HepG2 (cell line): Measurements from ENCODE around the gene SERPINA6. TPM values are rescaled to one million over a fixed set of nuclear protein-coding genes. Genes with fewer than 3 reads are reported as not detected.

Source experiments
- CCAR2 ChIP-seq: fragments of 200-400 bp; formaldehyde crosslinking; optimal IDR thresholded peaks from 2 replicates; pipeline ENCODE3; 2018; ENCODE audit warnings: low read depth, mild to moderate bottlenecking, low read length, moderate library complexity
- CHD2 ChIP-seq: IDR thresholded peaks from 2 replicates; pipeline ENCODE4 v1.6.1; 2011; ENCODE audit warnings: low read depth, low read length, improper control_type of control experiment
- DMAP1 ChIP-seq: IDR thresholded peaks from 2 replicates; pipeline ENCODE4 v1.6.1; 2016
- POLR2AphosphoS5 ChIP-seq: IDR thresholded peaks from 2 replicates; pipeline ENCODE4 v1.6.1; 2012; ENCODE audit warnings: low read depth, low read length
- RARG ChIP-seq: sonication (generic); formaldehyde crosslinking; IDR thresholded peaks from 2 replicates; pipeline ENCODE4 v1.4.0; 2020; ENCODE audit warnings: low read depth, mild to moderate bottlenecking, missing genetic modification reagents
- SNRNP70 ChIP-seq: fragments of 200-400 bp; formaldehyde crosslinking; IDR thresholded peaks from 2 replicates; pipeline ENCODE4 v1.6.1; 2017; ENCODE audit warnings: mild to moderate bottlenecking, low read depth, low read length, moderate library complexity
- THAP11 ChIP-seq: IDR thresholded peaks from 2 replicates; pipeline ENCODE4 v1.6.1; 2016; ENCODE audit warnings: missing biosample characterization, missing genetic modification reagents
- ZFY ChIP-seq: sonication (generic); formaldehyde crosslinking; IDR thresholded peaks from 2 replicates; pipeline ENCODE4 v1.4.0; 2020; ENCODE audit warnings: missing genetic modification reagents
- ZNF768 ChIP-seq: sonication (generic); formaldehyde crosslinking; IDR thresholded peaks from 2 replicates; pipeline ENCODE4 v1.4.0; 2020; ENCODE audit warnings: missing genetic modification reagents
- polyA plus RNA-seq, 8 experiments: library from polyadenylated mRNA; depleted of rRNA in 3 of 8; stranded (reverse) in 7 of 8; unstranded in 1 of 8; fragments of >200 nt; fragmentation: Illumina TruSeq in 4 of 8; extraction: Trizol in 4 of 8; gene quantifications; 2 replicates each; pipeline versions ENCODE4 v1.2.1 to v1.2.3, GENCODE V29; 2011 to 2016; ENCODE audit warnings: low read depth in 4 of 8, missing spikeins in 1 of 8, mixed read lengths in 1 of 8; ENCODE audit not compliant: insufficient read depth in 1 of 8
- total RNA-seq, 5 experiments: library from RNA; depleted of rRNA; stranded (reverse); fragments of >200 nt; fragmentation: Illumina TruSeq; extraction: Trizol; gene quantifications; 2 replicates each; pipeline ENCODE4 v1.2.3, GENCODE V29; 2016; ENCODE audit warnings: low read depth in 1 of 5
- TF ChIP-seq, protein P1 (sequence below), 2 experiments: sonication (generic) in 1 of 2; formaldehyde crosslinking in 1 of 2; IDR thresholded peaks; 2 replicates each; pipeline versions ENCODE4 v1.6.1 to v1.9.0; 2014 to 2022; ENCODE audit warnings: antibody characterized with exemption in 1 of 2, borderline replicate concordance in 1 of 2, inconsistent platforms in 1 of 2, low read depth in 1 of 2, missing genetic modification reagents in 1 of 2
- TF ChIP-seq, protein P2 (sequence below): sonication (generic); formaldehyde crosslinking; IDR thresholded peaks from 2 replicates; pipeline ENCODE4 v1.5.0; 2020; ENCODE audit warnings: mild to moderate bottlenecking, missing genetic modification reagents
- TF ChIP-seq, protein P3 (sequence below): sonication (generic); formaldehyde crosslinking; IDR thresholded peaks from 2 replicates; pipeline ENCODE4 v1.5.1; 2020; ENCODE audit warnings: missing genetic modification reagents, mild to moderate bottlenecking, borderline replicate concordance
- TF ChIP-seq, protein P4 (sequence below): sonication (generic); formaldehyde crosslinking; IDR thresholded peaks from 2 replicates; pipeline ENCODE4 v1.8.0; 2022; ENCODE audit warnings: mild to moderate bottlenecking, missing genetic modification reagents, moderate library complexity

SERPINA6 gene
- total and polyA plus RNA-seq, 2 of the 13 experiments (the other 11 are each of a cell fraction or from before 2014, with no cell fraction given), result 260 to 333 TPM

DNA sequence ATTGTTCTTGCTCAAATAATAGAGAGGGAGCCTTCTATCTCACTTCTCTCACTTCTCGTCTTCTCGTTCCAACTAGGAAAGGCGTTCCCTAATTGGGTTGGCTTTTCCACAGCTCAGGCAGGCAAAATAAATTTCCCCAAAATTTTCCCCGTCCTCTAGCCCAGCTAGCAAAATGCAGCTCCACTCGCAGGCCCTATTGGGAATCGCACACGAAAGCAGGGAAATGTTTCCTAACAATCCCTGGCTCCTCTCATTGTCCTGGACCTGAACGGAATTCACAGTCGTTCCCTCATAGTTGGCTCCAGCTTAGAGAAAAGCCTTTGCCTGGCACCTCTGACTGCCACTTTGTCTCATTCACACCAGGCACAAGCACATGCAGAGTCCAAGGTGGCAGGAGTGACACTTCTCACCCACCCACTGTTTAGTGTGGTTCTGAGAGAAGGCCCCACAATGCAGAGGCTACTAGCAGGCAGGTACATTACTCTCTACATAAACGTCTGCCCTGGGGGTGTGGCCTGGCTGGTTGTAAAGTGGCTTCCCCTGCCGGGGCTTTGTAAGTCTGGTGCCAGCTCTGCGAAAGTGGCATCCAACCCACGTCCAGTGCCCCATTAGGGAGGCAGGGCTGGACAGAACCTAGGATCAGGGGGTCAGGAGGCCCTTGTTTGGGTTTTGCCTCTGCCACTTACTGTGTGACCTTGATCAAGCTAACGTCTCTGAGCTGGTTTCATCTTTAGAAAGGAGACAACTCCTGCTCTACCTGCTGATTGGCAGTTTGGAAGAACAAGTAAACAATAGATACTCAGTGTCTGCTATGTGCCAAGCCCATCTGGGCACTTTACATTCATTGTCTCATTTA lies 34.3 kb downstream of the SERPINA6 start (continued):
- TF ChIP-seq, protein P1, sequence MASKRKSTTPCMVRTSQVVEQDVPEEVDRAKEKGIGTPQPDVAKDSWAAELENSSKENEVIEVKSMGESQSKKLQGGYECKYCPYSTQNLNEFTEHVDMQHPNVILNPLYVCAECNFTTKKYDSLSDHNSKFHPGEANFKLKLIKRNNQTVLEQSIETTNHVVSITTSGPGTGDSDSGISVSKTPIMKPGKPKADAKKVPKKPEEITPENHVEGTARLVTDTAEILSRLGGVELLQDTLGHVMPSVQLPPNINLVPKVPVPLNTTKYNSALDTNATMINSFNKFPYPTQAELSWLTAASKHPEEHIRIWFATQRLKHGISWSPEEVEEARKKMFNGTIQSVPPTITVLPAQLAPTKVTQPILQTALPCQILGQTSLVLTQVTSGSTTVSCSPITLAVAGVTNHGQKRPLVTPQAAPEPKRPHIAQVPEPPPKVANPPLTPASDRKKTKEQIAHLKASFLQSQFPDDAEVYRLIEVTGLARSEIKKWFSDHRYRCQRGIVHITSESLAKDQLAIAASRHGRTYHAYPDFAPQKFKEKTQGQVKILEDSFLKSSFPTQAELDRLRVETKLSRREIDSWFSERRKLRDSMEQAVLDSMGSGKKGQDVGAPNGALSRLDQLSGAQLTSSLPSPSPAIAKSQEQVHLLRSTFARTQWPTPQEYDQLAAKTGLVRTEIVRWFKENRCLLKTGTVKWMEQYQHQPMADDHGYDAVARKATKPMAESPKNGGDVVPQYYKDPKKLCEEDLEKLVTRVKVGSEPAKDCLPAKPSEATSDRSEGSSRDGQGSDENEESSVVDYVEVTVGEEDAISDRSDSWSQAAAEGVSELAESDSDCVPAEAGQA (IDR thresholded peaks at IDR 0.05; ENCODE audit: low read depth), result no peak
- TF ChIP-seq, protein P1 (CRISPR knock-in tag; IDR thresholded peaks at IDR 0.05; ENCODE audit: borderline replicate concordance), result no peak
- TF ChIP-seq, protein P2, sequence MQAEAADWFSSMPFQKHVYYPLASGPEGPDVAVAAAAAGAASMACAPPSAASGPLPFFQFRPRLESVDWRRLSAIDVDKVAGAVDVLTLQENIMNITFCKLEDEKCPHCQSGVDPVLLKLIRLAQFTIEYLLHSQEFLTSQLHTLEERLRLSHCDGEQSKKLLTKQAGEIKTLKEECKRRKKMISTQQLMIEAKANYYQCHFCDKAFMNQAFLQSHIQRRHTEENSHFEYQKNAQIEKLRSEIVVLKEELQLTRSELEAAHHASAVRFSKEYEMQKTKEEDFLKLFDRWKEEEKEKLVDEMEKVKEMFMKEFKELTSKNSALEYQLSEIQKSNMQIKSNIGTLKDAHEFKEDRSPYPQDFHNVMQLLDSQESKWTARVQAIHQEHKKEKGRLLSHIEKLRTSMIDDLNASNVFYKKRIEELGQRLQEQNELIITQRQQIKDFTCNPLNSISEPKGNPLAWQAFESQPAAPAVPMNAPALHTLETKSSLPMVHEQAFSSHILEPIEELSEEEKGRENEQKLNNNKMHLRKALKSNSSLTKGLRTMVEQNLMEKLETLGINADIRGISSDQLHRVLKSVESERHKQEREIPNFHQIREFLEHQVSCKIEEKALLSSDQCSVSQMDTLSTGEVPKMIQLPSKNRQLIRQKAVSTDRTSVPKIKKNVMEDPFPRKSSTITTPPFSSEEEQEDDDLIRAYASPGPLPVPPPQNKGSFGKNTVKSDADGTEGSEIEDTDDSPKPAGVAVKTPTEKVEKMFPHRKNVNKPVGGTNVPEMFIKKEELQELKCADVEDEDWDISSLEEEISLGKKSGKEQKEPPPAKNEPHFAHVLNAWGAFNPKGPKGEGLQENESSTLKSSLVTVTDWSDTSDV (CRISPR knock-in tag), result no peak
- TF ChIP-seq, protein P3, sequence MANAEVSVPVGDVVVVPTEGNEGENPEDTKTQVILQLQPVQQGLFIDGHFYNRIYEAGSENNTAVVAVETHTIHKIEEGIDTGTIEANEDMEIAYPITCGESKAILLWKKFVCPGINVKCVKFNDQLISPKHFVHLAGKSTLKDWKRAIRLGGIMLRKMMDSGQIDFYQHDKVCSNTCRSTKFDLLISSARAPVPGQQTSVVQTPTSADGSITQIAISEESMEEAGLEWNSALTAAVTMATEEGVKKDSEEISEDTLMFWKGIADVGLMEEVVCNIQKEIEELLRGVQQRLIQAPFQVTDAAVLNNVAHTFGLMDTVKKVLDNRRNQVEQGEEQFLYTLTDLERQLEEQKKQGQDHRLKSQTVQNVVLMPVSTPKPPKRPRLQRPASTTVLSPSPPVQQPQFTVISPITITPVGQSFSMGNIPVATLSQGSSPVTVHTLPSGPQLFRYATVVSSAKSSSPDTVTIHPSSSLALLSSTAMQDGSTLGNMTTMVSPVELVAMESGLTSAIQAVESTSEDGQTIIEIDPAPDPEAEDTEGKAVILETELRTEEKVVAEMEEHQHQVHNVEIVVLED, result peak; percentile 19; the same call in 1 of the 2 replicates
- TF ChIP-seq ZFY (CRISPR knock-in tag), result no peak
- TF ChIP-seq SNRNP70, result no peak
- no peak for TF ChIP-seq DMAP1
- no peak for TF ChIP-seq CHD2
- peak; percentile 48 for TF ChIP-seq POLR2AphosphoS5
- TF ChIP-seq, protein P4, sequence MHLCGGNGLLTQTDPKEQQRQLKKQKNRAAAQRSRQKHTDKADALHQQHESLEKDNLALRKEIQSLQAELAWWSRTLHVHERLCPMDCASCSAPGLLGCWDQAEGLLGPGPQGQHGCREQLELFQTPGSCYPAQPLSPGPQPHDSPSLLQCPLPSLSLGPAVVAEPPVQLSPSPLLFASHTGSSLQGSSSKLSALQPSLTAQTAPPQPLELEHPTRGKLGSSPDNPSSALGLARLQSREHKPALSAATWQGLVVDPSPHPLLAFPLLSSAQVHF, result no peak
- no peak for TF ChIP-seq RARG
- peak; percentile 90 for TF ChIP-seq ZNF768 (CRISPR knock-in tag)
- no peak for TF ChIP-seq THAP11 (CRISPR knock-in tag)
- TF ChIP-seq CCAR2, result no peak
